ENCODE data around the gene ATG4D.

- TF ChIP-seq CTCF (IDR thresholded peaks at IDR 0.05; ENCODE audit: low read depth, low read length, missing input control) (no peak), GABPA (IDR thresholded peaks at IDR 0.05 in 1 of 2, conservative IDR thresholded peaks at IDR 0.05 in 1 of 2) (no peak), TAF1 (conservative IDR thresholded peaks at IDR 0.05) (no peak), ZBTB33 (IDR thresholded peaks at IDR 0.05) (peak; percentile 72), ATF3 (IDR thresholded peaks at IDR 0.05) (no peak), MAX (IDR thresholded peaks at IDR 0.05) (peak; percentile 88)
Measured at GRCh38 chr19:10501971-10502523, 41.7 kb upstream of the ATG4D start.
